Right lobe of liver (tissue), 6 donors: ENCODE measurements around the gene CA7. TPM values are rescaled to one million over a fixed set of nuclear protein-coding genes. Genes with fewer than 3 reads are reported as not detected.

Experiments used
- ATAC-seq, 4 donors: fragments of 200-7000 bp; cut with Tn5 transposase; one replicate each; pipeline ENCODE4 v1.9.1; 2020; ENCODE audit warnings: mild to moderate bottlenecking in 4 of 4, moderate library complexity in 4 of 4
- DNase-seq, 3 donors: peaks; one replicate each; pipeline ENCODE4 v3.0.0-alpha.2; 2020
- H3K27ac ChIP-seq, 3 donors: fragments of 200-600 bp; one replicate each; pipeline ENCODE4 v1.8.0; 2022
- H3K27me3 ChIP-seq, 2 donors: fragments of 200-600 bp; one replicate each; pipeline ENCODE4 v1.8.0; 2022
- H3K36me3 ChIP-seq, 4 donors: fragments of 200-600 bp; sonication (generic) in 1 of 4; one replicate each; pipeline versions ENCODE4 v1.5.1 to v1.8.0; 2017 to 2022; ENCODE audit warnings: control low read depth in 1 of 4
- H3K4me1 ChIP-seq, 4 donors: fragments of 200-600 bp; sonication (generic) in 1 of 4; one replicate each; pipeline versions ENCODE4 v1.5.1 to v1.8.0; 2017 to 2022; ENCODE audit warnings: control low read depth in 1 of 4
- H3K4me3 ChIP-seq, 3 donors: fragments of 200-600 bp; one replicate each; pipeline ENCODE4 v1.8.0; 2022
- H3K9me3 ChIP-seq, 4 donors: fragments of 200-600 bp; sonication (generic) in 1 of 4; one replicate each; pipeline versions ENCODE4 v1.5.1 to v1.8.0; 2017 to 2022; ENCODE audit warnings: control low read depth in 1 of 4
- POLR2A ChIP-seq: fragments of 450-650 bp; IDR thresholded peaks from one replicate; pipeline ENCODE4 v1.6.1; 2017; ENCODE audit warnings: antibody characterized with exemption, mild to moderate bottlenecking
- WGBS: methylation state at CpG from one replicate; pipeline ENCODE4 v1.1.6; 2018; ENCODE audit warnings: low coverage, low lambda C conversion rate; ENCODE audit not compliant: insufficient coverage; ENCODE audit errors: missing lambda C conversion rate; 5-methylcytosine and 5-hydroxymethylcytosine counted together
- intact Hi-C, 2 donors: fragments of 100-400 bp; cut with DNase I; formaldehyde crosslinking; loops; one replicate each; pipeline versions ENCODE4 v1.11.2 to v1.14.1; 2022
- total RNA-seq, 6 experiments: library from RNA; depleted of rRNA in 2 of 6; stranded (reverse); fragments of >200 nt in 2 of 6; fragmentation: NEBNext Ultra II Directional in 3 of 6; extraction: Animal tissue kit (Norgen Biotek cat#: 25700) in 3 of 6; gene quantifications; one replicate each; pipeline versions ENCODE4 v1.1.0 to v1.2.4, GENCODE V29; 2016 to 2023
- TF ChIP-seq, protein P1 (sequence below), 4 donors: fragments of 200-600 bp in 3 of 4; fragments of 450-650 bp in 1 of 4; IDR thresholded peaks; one replicate each; pipeline versions ENCODE4 v1.5.1 to v1.8.0; 2016 to 2022; ENCODE audit warnings: antibody characterized with exemption in 4 of 4, mild to moderate bottlenecking in 2 of 4
- donor health status: DM: no; HTN: yes; CAD: no.
- donor health status: DM: no; HTN: no; CAD: no.
- donor health status: DM: no; HTN: no; CAD: no.
- donor health status: DM: no; HTN: yes; CAD: no.
- donor health status: DM: no; HTN: yes; CAD: no.

Gene CA7
- total RNA-seq, 6 experiments from 2014 or later: not detected

DNA sequence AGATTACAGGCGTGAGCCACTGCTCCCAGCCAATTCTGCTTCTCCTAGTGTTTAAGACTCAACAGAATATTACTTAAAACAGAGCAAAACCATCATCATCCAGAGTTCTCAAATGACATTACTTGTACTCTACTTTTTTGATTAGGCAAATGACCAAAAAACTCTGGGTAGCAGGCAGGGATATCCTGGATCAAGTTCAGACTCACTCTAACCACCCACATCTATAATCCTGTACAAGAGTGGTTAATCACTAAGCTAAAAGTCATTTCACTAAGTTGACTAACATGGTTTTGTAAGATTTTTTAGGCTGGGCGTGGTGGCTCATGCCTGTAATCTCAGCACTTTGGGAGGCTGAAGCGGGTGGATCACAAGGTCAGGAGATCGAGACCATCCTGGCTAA is 20.2 kb upstream of the CA7 start:
- Histone ChIP-seq H3K27ac (no peak overlapping the region), H3K4me3 (no peak overlapping the region), H3K36me3 (peaks cover 0 to 42% (median 21%) of the 10 kb centered on the region in 4 donors), H3K9me3 (no peaks in the 10 kb centered on the region), H3K4me1 (no peaks in the 10 kb centered on the region), H3K27me3 (no peaks in the 10 kb centered on the region)
- TF ChIP-seq POLR2A: no peak
- TF ChIP-seq, protein P1, sequence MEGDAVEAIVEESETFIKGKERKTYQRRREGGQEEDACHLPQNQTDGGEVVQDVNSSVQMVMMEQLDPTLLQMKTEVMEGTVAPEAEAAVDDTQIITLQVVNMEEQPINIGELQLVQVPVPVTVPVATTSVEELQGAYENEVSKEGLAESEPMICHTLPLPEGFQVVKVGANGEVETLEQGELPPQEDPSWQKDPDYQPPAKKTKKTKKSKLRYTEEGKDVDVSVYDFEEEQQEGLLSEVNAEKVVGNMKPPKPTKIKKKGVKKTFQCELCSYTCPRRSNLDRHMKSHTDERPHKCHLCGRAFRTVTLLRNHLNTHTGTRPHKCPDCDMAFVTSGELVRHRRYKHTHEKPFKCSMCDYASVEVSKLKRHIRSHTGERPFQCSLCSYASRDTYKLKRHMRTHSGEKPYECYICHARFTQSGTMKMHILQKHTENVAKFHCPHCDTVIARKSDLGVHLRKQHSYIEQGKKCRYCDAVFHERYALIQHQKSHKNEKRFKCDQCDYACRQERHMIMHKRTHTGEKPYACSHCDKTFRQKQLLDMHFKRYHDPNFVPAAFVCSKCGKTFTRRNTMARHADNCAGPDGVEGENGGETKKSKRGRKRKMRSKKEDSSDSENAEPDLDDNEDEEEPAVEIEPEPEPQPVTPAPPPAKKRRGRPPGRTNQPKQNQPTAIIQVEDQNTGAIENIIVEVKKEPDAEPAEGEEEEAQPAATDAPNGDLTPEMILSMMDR (IDR thresholded peaks at IDR 0.05): no peak
- no peak for DNase-seq
- peak in 1 of 4 donors; percentile 22 for ATAC-seq
- intact Hi-C loops: no loop called here
- WGBS: 91% methylated on average over 4 of the region's 4 CpGs

DNA sequence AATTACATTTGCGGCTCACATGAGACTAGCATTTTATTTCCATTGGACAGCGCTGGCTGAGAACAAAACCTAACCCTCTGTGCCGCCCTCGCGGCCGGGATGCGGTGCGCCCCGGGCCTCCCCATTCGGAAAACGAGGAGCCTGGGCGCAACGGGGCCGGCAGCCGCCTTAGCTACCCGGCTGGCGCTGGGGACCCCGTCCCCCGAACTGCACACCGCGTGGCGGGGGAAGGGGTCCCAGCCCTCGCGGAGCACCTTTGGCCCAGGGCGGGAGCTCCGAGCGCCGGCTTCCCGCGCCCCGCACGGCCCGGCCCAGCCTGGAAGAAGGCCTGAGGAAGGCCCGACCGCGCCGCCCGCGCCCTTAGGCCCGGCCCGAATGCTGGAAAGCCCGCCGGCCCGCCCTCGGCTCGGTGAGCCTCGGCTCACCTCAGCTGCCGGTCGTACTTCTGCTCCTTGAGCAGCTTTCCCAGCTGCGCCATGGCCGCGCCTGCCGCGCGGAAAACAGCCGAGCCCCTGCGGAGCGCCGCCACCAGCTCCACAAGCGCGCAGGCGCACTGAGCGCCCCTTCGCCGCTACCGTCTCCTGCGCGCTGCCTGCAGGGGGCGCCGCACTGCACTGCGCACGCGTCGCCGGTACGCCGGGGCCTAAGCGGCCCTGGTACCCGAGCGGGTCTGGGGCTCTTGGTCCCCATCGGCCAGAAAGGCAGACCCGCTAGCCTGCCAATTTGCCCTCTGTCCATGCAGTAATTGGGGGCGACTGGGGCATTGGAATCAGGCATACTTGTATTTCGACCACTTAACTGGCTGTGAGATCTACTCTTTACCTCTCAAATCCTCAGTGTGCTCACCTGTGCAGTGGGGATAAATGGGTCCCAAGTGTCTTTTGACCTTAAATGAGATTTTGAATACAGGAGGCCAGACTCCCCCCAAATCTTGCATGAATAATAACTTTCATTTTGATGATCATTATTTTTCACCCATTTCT is 13.5 kb upstream of the CA7 start, which contains the start of gene NAE1:
Gene NAE1 (minus strand): TSS at position 555 of the 983 bp plus-strand sequence. CDS start 77 bp downstream, at position 478.
- TF ChIP-seq, protein P1 (IDR thresholded peaks at IDR 0.05): peak; percentile 96 to 99 (median 98)
- peak; percentile 87 for TF ChIP-seq POLR2A

DNA sequence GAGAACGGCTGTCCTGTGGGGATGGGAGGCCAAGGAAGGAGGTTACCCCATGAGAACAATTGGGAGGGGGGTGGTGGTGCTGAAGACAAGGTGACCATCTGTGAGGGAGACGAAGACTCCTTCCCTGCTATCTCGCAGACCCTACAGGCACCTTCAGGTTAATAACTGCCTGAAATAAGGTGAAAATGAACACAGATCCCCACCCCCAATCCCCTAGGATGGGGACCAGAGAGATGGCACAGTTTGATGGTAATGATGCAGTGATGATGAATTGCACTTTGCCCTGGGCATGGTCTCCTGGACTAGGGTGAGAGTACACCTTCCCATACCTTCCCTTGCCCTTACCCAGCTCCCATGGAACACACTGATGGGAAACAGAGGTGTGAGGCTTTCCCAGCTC is 12.0 kb upstream of the CA7 start:
- no peak overlapping the region for H3K4me3 ChIP-seq
- ATAC-seq (no peak), DNase-seq (no peak)
- TF ChIP-seq POLR2A: no peak
- TF ChIP-seq, protein P1 (IDR thresholded peaks at IDR 0.05): no peak
- no peaks in the 10 kb centered on the region for H3K36me3 ChIP-seq
- 50% methylated on average over 1 of the region's 3 CpGs for WGBS
- H3K4me1 ChIP-seq: peaks cover 0 to 9% (median 4%) of the 10 kb centered on the region in 4 donors
- H3K27me3 ChIP-seq: no peaks in the 10 kb centered on the region
- intact Hi-C loops: no loop called here
- no peak overlapping the region for H3K27ac ChIP-seq
- H3K9me3 ChIP-seq: no peaks in the 10 kb centered on the region

More for the DNA sequence above, 13.5 kb upstream of the CA7 start, which contains the start of gene NAE1:
- H3K27ac ChIP-seq: peak within 1 kb of the TSS; percentile 67 to 75 (median 69)
- H3K4me3 ChIP-seq: peak within 1 kb of the TSS; percentile 72 to 92 (median 76)
- peaks cover 0 to 9% (median 4%) of the 10 kb centered on the region in 4 donors for H3K4me1 ChIP-seq
- ATAC-seq (peak; percentile 98 to 99 (median 98)), DNase-seq (peak; percentile 89 to 90 (median 90))
- intact Hi-C loops: no loop called here
- no peaks in the 10 kb centered on the region for H3K27me3 ChIP-seq
- under 1% methylated on average over 24 of the region's 84 CpGs for WGBS
- peaks cover 0 to 12% (median 4%) of the 10 kb centered on the region in 4 donors for H3K36me3 ChIP-seq
- no peaks in the 10 kb centered on the region for H3K9me3 ChIP-seq

DNA sequence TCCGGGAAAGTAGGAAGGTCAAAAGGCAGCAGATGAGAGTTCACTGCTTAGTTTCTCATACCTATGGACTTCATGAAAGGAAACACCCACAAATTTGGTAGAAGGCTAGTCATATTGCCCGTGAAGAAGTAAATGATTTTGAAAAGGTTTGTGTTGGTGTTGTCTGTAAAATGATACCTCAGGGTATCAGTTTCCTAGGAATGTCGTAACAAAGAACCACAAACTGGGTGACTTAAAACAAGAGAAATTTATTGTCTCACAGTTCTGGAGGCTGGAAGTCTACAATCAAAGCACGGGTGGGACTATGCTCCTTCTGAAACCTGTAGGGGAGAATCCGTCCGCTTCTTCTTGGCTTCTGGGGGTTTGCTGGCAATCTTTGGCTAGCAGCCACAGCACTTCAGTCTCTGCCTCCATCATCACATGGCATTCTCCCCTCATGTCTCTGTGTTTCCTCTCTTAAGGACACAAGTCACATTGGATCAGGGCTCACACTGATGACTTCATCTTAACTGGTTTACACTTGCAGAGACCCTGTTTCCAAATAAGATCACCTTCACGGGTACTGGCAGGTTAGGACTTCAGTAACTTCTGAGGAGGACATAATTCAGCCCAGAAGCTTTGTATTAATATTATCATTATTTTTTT is 11.4 kb upstream of the CA7 start:
- H3K4me3 ChIP-seq: no peak overlapping the region
- WGBS: 67% methylated on average over 6 of the region's 7 CpGs
- DNase-seq (no peak), ATAC-seq (no peak)
- peaks cover 0 to 9% (median 4%) of the 10 kb centered on the region in 4 donors for H3K4me1 ChIP-seq
- no peak overlapping the region for H3K27ac ChIP-seq
- intact Hi-C loops: no loop called here
- H3K9me3 ChIP-seq: no peaks in the 10 kb centered on the region
- TF ChIP-seq, protein P1 (IDR thresholded peaks at IDR 0.05): no peak
- no peak for TF ChIP-seq POLR2A
- no peaks in the 10 kb centered on the region for H3K36me3 ChIP-seq
- H3K27me3 ChIP-seq: no peaks in the 10 kb centered on the region
